Thymus (tissue), 11 donors: Measurements from ENCODE around the gene HJURP. TPM values are rescaled to one million over a fixed set of nuclear protein-coding genes. Genes with fewer than 3 reads are reported as not detected.

Experiments used
- DNase-seq, 9 donors: peaks; one replicate each; pipeline ENCODE4 v3.0.0-alpha.2; 2013; ENCODE audit warnings: low spot score in 9 of 9, low read depth in 6 of 9, missing footprints in 1 of 9
- H3K27ac ChIP-seq, 2 donors: one replicate each; pipeline ENCODE4 v1.5.1; 2013; ENCODE audit warnings: control low read depth in 1 of 2, low read depth in 1 of 2, low read length in 1 of 2, mild to moderate bottlenecking in 1 of 2, moderate library complexity in 1 of 2
- H3K27me3 ChIP-seq, 2 donors: one replicate each; pipeline ENCODE4 v1.5.1; 2013; ENCODE audit warnings: low read length in 1 of 2; ENCODE audit not compliant: control insufficient read depth in 2 of 2, insufficient read depth in 1 of 2
- H3K36me3 ChIP-seq, 2 donors: one replicate each; pipeline ENCODE4 v1.5.1; 2013; ENCODE audit warnings: low read length in 1 of 2, mild to moderate bottlenecking in 1 of 2, moderate library complexity in 1 of 2; ENCODE audit not compliant: control insufficient read depth in 2 of 2, insufficient read depth in 2 of 2
- H3K4me1 ChIP-seq, 2 donors: one replicate each; pipeline ENCODE4 v1.5.1; 2013; ENCODE audit warnings: low read length in 2 of 2; ENCODE audit not compliant: control insufficient read depth in 2 of 2, insufficient read depth in 2 of 2
- H3K4me3 ChIP-seq, 2 donors: one replicate each; pipeline ENCODE4 v1.5.1; 2013; ENCODE audit warnings: low read length in 2 of 2, control low read depth in 1 of 2, mild to moderate bottlenecking in 1 of 2
- H3K9me3 ChIP-seq, 2 donors: one replicate each; pipeline ENCODE4 v1.5.1; 2013; ENCODE audit warnings: low read length in 1 of 2, mild to moderate bottlenecking in 1 of 2; ENCODE audit not compliant: control insufficient read depth in 2 of 2, insufficient read depth in 1 of 2
- WGBS: extraction: QIAGEN DNeasy Blood & Tissue Kit; methylation state at CpG from one replicate; pipeline ENCODE4 v1.1.7; 2013; 5-methylcytosine and 5-hydroxymethylcytosine counted together
- polyA plus RNA-seq: library from polyadenylated mRNA; stranded (reverse); fragments of 200-250 nt; gene quantifications from one replicate; pipeline ENCODE4 v1.2.3, GENCODE V29; 2013
- total RNA-seq: library from RNA; stranded (reverse); fragments of 120-200 nt; gene quantifications from one replicate; pipeline ENCODE4 v1.2.4, GENCODE V29; 2013
- donor health status: healthy.

The HJURP gene
- total and polyA plus RNA-seq, 2 donors = 5.8 to 29.7 TPM

GRCh38 chr2:233867993-233868532, 13.7 kb upstream of the HJURP start, which contains the start of gene MSL3B:
TSS of gene MSL3B (minus strand) at chr2:233868386.
- Histone ChIP-seq H3K9me3 (peaks cover 0 to 2% of the 10 kb centered on the region in 2 donors), H3K4me1 (peaks cover 0 to 3% of the 10 kb centered on the region in 2 donors), H3K4me3 (peak within 1 kb of the TSS; percentile 57 to 68), H3K27me3 (no peaks in the 10 kb centered on the region), H3K27ac (peak within 1 kb of the TSS; percentile 50 to 65), H3K36me3 (no peaks in the 10 kb centered on the region)
- DNase-seq = peak; percentile 42 to 80 (median 53)
- WGBS = 12% methylated on average over 50 of the region's 50 CpGs

- Histone ChIP-seq H3K36me3 (no peaks in the 10 kb centered on the region), H3K4me3 (no peak overlapping the region), H3K4me1 (peaks cover 0 to 3% of the 10 kb centered on the region in 2 donors), H3K9me3 (peaks cover 0 to 2% of the 10 kb centered on the region in 2 donors), H3K27ac (no peak overlapping the region), H3K27me3 (no peaks in the 10 kb centered on the region)
- WGBS = 92% methylated on average over 11 of the region's 11 CpGs
- DNase-seq = no peak
Observed at GRCh38 chr2:233866479-233866878, 12.1 kb upstream of the HJURP start.

GRCh38 chr2:233865838-233866237, 11.5 kb upstream of the HJURP start:
- H3K27ac ChIP-seq = no peak overlapping the region
- no peaks in the 10 kb centered on the region for H3K27me3 ChIP-seq
- 51% methylated on average over 3 of the region's 3 CpGs for WGBS
- no peaks in the 10 kb centered on the region for H3K36me3 ChIP-seq
- H3K9me3 ChIP-seq = peaks cover 0 to 2% of the 10 kb centered on the region in 2 donors
- no peak overlapping the region for H3K4me3 ChIP-seq
- peak in 4 of 9 donors; percentile 15 to 57 (median 30) for DNase-seq
- H3K4me1 ChIP-seq = peaks cover 0 to 3% of the 10 kb centered on the region in 2 donors

GRCh38 chr2:233862261-233862768, 8.0 kb upstream of the HJURP start:
- DNase-seq = no peak
- Histone ChIP-seq H3K4me1 (no peaks in the 10 kb centered on the region), H3K27me3 (no peaks in the 10 kb centered on the region), H3K4me3 (no peak overlapping the region), H3K9me3 (peaks cover 0 to 2% of the 10 kb centered on the region in 2 donors), H3K36me3 (no peaks in the 10 kb centered on the region), H3K27ac (no peak overlapping the region)
- WGBS = 94% methylated on average over 4 of the region's 4 CpGs

- Histone ChIP-seq H3K36me3 (no peaks in the 10 kb centered on the region), H3K4me1 (peaks cover 6% of the 10 kb centered on the region in 2 donors), H3K27ac (no peak overlapping the region), H3K27me3 (no peaks in the 10 kb centered on the region), H3K4me3 (no peak overlapping the region), H3K9me3 (no peaks in the 10 kb centered on the region)
- 88% methylated on average over 4 of the region's 4 CpGs for WGBS
- no peak for DNase-seq
Observed at GRCh38 chr2:233858331-233858730, 4.0 kb upstream of the HJURP start.

GRCh38 chr2:233857511-233858141, 3.3 kb upstream of the HJURP start:
- WGBS = 24% methylated on average over 9 of the region's 9 CpGs
- peak in 5 of 9 donors; percentile 15 to 47 (median 29) for DNase-seq
- Histone ChIP-seq H3K27ac (no peak overlapping the region), H3K9me3 (no peaks in the 10 kb centered on the region), H3K27me3 (no peaks in the 10 kb centered on the region), H3K4me3 (no peak overlapping the region), H3K36me3 (peaks cover 0 to 3% of the 10 kb centered on the region in 2 donors), H3K4me1 (peaks cover 9 to 10% of the 10 kb centered on the region in 2 donors)

- no peak overlapping the region for H3K4me3 ChIP-seq
- peaks cover 0 to 11% of the 10 kb centered on the region in 2 donors for H3K36me3 ChIP-seq
- DNase-seq = no peak
- WGBS = 98% methylated on average over 5 of the region's 5 CpGs
- H3K4me1 ChIP-seq = peaks cover 17% of the 10 kb centered on the region in 2 donors
- no peaks in the 10 kb centered on the region for H3K27me3 ChIP-seq
- no peaks in the 10 kb centered on the region for H3K9me3 ChIP-seq
- H3K27ac ChIP-seq = no peak overlapping the region
Observed at GRCh38 chr2:233856184-233856583, 1.8 kb upstream of the HJURP start.

GRCh38 chr2:233855345-233855744, 1.0 kb upstream of the HJURP start:
- no peak overlapping the region for H3K27ac ChIP-seq
- DNase-seq = no peak
- H3K36me3 ChIP-seq = peaks cover 4 to 20% of the 10 kb centered on the region in 2 donors
- no peaks in the 10 kb centered on the region for H3K9me3 ChIP-seq
- no peak overlapping the region for H3K4me3 ChIP-seq
- no peaks in the 10 kb centered on the region for H3K27me3 ChIP-seq
- H3K4me1 ChIP-seq = peaks cover 17 to 20% of the 10 kb centered on the region in 2 donors
- 95% methylated on average over 5 of the region's 5 CpGs for WGBS

GRCh38 chr2:233853883-233854240, 473 bp downstream of the HJURP start:
- no peak for DNase-seq
- Histone ChIP-seq H3K4me3 (peak overlapping the region; percentile 81 to 88), H3K27me3 (no peaks in the 10 kb centered on the region), H3K4me1 (peaks cover 17 to 20% of the 10 kb centered on the region in 2 donors), H3K9me3 (no peaks in the 10 kb centered on the region), H3K36me3 (peaks cover 19 to 34% of the 10 kb centered on the region in 2 donors), H3K27ac (peak overlapping the region in 1 of 2 donors; percentile 55)
- WGBS = 2% methylated on average over 25 of the region's 25 CpGs
